Measurements from ENCODE around the gene KRT83. TPM values are rescaled to one million over a fixed set of nuclear protein-coding genes. Genes with fewer than 3 reads are reported as not detected.

Gene KRT83
- total RNA-seq, 1 donor from 2014 or later: not detected

DNA sequence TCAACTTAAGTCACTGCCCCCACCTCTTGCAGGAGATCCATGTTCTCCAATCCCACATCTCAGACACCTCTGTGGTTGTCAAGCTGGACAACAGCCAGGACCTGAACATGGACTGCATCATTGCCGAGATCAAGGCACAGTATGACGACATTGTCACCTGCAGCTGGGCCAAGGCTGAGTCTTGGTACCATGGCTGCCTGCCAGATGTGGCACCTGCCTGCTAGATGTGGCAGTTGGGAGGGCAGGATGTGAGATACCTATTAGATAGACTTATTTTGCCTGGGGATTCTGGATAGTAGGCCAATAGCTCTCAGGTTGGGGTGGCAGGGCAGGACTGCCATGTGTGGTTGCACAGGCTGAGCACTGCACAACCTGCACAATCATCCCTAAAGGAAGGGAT is 54.7 kb downstream of the KRT83 start:
- Histone ChIP-seq H3K4me3 (ENCODE audit: low read depth, low read length) (no peak overlapping the region), H3K36me3 (ENCODE audit: control insufficient read depth, insufficient read depth, low read length) (no peaks in the 10 kb centered on the region), H3K27me3 (ENCODE audit: control insufficient read depth, insufficient read depth, low read length) (peaks cover 4% of the 10 kb centered on the region)
- DNase-seq (ENCODE audit: low read depth): no peak
- TF ChIP-seq, protein P1, sequence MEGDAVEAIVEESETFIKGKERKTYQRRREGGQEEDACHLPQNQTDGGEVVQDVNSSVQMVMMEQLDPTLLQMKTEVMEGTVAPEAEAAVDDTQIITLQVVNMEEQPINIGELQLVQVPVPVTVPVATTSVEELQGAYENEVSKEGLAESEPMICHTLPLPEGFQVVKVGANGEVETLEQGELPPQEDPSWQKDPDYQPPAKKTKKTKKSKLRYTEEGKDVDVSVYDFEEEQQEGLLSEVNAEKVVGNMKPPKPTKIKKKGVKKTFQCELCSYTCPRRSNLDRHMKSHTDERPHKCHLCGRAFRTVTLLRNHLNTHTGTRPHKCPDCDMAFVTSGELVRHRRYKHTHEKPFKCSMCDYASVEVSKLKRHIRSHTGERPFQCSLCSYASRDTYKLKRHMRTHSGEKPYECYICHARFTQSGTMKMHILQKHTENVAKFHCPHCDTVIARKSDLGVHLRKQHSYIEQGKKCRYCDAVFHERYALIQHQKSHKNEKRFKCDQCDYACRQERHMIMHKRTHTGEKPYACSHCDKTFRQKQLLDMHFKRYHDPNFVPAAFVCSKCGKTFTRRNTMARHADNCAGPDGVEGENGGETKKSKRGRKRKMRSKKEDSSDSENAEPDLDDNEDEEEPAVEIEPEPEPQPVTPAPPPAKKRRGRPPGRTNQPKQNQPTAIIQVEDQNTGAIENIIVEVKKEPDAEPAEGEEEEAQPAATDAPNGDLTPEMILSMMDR (IDR thresholded peaks at IDR 0.05; ENCODE audit: insufficient read depth, low read length, poor library complexity, severe bottlenecking): no peak

GRCh38 chr12:52264435-52264825 is 56.8 kb downstream of the KRT83 start:
- TF ChIP-seq, protein P1 (IDR thresholded peaks at IDR 0.05; ENCODE audit: insufficient read depth, low read length, poor library complexity, severe bottlenecking): no peak
- Histone ChIP-seq H3K27me3 (ENCODE audit: control insufficient read depth, insufficient read depth, low read length) (peaks cover 2% of the 10 kb centered on the region), H3K36me3 (ENCODE audit: control insufficient read depth, insufficient read depth, low read length) (no peaks in the 10 kb centered on the region), H3K4me3 (ENCODE audit: low read depth, low read length) (no peak overlapping the region)
- no peak for DNase-seq (ENCODE audit: low read depth)

Other genes with a start within 250 kb of the KRT83 start
- gene SMIM41, start 241.7 kb downstream of the KRT83 start, total RNA-seq: 0.34 TPM in 1 of 2 replicates, not detected in the other
- gene KRT80, start 129.4 kb downstream of the KRT83 start, total RNA-seq: 18.5 and 19.4 TPM in 2 replicates
- gene KRT7, start 88.2 kb downstream of the KRT83 start, total RNA-seq: 1,242 and 1,355 TPM in 2 replicates
- gene KRT86, start 46.8 kb downstream of the KRT83 start, total RNA-seq: 6.9 and 9.2 TPM in 2 replicates
- gene KRT81, start 29.9 kb downstream of the KRT83 start, total RNA-seq: 239 and 244 TPM in 2 replicates
- not detected in 2 replicates for gene KRT85, start 46.1 kb upstream of the KRT83 start, total RNA-seq
- gene KRT84, start 64.3 kb upstream of the KRT83 start, total RNA-seq: not detected in 2 replicates
- not detected in 2 replicates for gene KRT82, start 84.9 kb upstream of the KRT83 start, total RNA-seq
- gene KRT75, start 113.0 kb upstream of the KRT83 start, total RNA-seq: not detected in 2 replicates
- not detected in 2 replicates for gene KRT6B, start 130.7 kb upstream of the KRT83 start, total RNA-seq
- gene KRT6C, start 152.4 kb upstream of the KRT83 start, total RNA-seq: not detected in 2 replicates
- gene KRT6A, start 171.9 kb upstream of the KRT83 start, total RNA-seq: 0.21 and 0.27 TPM in 2 replicates
- not detected in 2 replicates for gene KRT5, start 199.0 kb upstream of the KRT83 start, total RNA-seq
- gene KRT71, start 231.7 kb upstream of the KRT83 start, total RNA-seq: not detected in 2 replicates

All from kidney epithelial cell (primary cell).